Thyroid gland (tissue), 4 donors: ENCODE results near the gene ZNF396.

Experiments
- POLR2A ChIP-seq, 2 donors: fragments of 450-650 bp; IDR thresholded peaks; one replicate each; pipeline ENCODE4 v1.6.1; 2017; ENCODE audit warnings: antibody characterized with exemption in 2 of 2, mild to moderate bottlenecking in 2 of 2, moderate library complexity in 1 of 2
- TF ChIP-seq, protein P1 (sequence below), 6 experiments: fragments of 200-600 bp in 3 of 6; fragments of 450-650 bp in 3 of 6; sonication (generic) in 3 of 6; IDR thresholded peaks; one replicate each; pipeline ENCODE4 v1.5.1; 2016 to 2019; ENCODE audit warnings: antibody characterized with exemption in 6 of 6, mild to moderate bottlenecking in 2 of 6, inconsistent platforms in 1 of 6, moderate library complexity in 1 of 6

DNA sequence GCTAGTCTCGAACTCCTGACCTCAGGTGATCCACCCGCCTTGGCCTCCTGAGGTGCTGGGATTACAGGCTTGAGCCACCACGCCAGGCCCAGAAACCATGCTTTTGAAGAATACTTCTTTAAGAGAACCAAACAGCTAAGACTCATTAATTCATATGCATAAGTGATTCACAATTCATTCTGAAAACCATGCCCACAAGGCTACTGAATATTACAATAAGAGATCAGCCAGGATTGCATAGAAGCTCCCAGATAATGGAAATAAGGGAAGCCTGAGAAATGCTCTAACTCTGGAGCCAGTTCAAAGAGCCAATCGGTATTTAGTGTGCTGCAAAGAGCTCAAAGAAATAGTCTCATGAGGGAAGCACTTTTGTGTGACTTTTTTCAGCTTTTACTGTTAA is 2.4 kb downstream of the ZNF396 start:
- TF ChIP-seq, protein P1, sequence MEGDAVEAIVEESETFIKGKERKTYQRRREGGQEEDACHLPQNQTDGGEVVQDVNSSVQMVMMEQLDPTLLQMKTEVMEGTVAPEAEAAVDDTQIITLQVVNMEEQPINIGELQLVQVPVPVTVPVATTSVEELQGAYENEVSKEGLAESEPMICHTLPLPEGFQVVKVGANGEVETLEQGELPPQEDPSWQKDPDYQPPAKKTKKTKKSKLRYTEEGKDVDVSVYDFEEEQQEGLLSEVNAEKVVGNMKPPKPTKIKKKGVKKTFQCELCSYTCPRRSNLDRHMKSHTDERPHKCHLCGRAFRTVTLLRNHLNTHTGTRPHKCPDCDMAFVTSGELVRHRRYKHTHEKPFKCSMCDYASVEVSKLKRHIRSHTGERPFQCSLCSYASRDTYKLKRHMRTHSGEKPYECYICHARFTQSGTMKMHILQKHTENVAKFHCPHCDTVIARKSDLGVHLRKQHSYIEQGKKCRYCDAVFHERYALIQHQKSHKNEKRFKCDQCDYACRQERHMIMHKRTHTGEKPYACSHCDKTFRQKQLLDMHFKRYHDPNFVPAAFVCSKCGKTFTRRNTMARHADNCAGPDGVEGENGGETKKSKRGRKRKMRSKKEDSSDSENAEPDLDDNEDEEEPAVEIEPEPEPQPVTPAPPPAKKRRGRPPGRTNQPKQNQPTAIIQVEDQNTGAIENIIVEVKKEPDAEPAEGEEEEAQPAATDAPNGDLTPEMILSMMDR (IDR thresholded peaks at IDR 0.05) = no peak
- no peak for TF ChIP-seq POLR2A (IDR thresholded peaks at IDR 0.05)
